Measurements from ENCODE around the gene KRTAP10-4.

Gene KRTAP10-4

DNA sequence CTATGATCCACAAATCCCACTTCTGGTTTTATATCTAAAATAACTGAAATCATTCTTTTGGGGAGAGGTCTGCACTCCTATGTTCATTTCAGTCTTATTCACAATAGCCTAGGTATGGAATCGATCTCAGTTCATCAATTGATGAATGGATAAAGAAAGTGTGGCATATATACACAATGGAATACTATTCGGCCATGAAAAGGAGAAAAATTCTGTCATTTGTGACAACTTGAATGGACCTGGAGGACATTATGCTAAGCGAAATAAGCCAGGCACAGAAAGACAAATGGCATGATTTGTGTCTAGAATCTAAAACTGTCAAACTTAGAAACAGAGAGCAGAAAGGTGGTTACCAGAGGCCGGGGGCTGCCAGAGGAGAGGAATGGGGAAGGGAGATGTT, 33.0 kb downstream of the KRTAP10-4 start:
- TF ChIP-seq TAF1 (IDR thresholded peaks at IDR 0.05; ENCODE audit: borderline replicate concordance, insufficient read depth, low read length): no peak
- TF ChIP-seq FOXP2 (optimal IDR thresholded peaks at IDR 0.05; ENCODE audit: borderline replicate concordance, extremely low read depth, extremely low read length, insufficient read depth): no peak
- TF ChIP-seq SIN3A (IDR thresholded peaks at IDR 0.05; ENCODE audit: borderline replicate concordance, insufficient read depth, low read length): no peak
- no peak for TF ChIP-seq POLR2AphosphoS5 (IDR thresholded peaks at IDR 0.05; ENCODE audit: low read depth, low read length)
- TF ChIP-seq, protein P1, sequence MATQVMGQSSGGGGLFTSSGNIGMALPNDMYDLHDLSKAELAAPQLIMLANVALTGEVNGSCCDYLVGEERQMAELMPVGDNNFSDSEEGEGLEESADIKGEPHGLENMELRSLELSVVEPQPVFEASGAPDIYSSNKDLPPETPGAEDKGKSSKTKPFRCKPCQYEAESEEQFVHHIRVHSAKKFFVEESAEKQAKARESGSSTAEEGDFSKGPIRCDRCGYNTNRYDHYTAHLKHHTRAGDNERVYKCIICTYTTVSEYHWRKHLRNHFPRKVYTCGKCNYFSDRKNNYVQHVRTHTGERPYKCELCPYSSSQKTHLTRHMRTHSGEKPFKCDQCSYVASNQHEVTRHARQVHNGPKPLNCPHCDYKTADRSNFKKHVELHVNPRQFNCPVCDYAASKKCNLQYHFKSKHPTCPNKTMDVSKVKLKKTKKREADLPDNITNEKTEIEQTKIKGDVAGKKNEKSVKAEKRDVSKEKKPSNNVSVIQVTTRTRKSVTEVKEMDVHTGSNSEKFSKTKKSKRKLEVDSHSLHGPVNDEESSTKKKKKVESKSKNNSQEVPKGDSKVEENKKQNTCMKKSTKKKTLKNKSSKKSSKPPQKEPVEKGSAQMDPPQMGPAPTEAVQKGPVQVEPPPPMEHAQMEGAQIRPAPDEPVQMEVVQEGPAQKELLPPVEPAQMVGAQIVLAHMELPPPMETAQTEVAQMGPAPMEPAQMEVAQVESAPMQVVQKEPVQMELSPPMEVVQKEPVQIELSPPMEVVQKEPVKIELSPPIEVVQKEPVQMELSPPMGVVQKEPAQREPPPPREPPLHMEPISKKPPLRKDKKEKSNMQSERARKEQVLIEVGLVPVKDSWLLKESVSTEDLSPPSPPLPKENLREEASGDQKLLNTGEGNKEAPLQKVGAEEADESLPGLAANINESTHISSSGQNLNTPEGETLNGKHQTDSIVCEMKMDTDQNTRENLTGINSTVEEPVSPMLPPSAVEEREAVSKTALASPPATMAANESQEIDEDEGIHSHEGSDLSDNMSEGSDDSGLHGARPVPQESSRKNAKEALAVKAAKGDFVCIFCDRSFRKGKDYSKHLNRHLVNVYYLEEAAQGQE (IDR thresholded peaks at IDR 0.05; ENCODE audit: insufficient read depth in 1 of 2, low read depth in 2 of 2, low read length in 2 of 2): no peak

DNA sequence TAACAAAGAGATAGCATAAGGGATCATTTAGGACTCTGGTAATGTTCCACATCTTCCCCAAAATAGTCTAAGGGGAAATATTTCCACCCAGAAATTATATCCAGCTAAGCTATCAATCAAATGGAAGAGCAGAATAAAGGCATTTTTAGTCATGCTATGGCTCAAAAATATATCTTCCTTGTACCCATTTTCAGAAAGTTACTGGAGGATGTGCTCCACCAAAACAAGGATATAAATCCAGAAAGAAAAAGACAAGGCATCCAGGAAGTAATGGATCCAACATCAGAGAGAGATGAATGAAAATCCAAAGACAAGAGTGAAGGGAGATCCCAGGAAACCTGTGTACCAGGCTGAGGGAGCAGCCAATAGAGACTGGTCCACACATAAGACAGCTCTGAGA, 35.7 kb downstream of the KRTAP10-4 start:
- TF ChIP-seq SIN3A (IDR thresholded peaks at IDR 0.05; ENCODE audit: borderline replicate concordance, insufficient read depth, low read length) (no peak), FOXP2 (optimal IDR thresholded peaks at IDR 0.05; ENCODE audit: borderline replicate concordance, extremely low read depth, extremely low read length, insufficient read depth) (no peak), TAF1 (IDR thresholded peaks at IDR 0.05; ENCODE audit: borderline replicate concordance, insufficient read depth, low read length) (no peak), POLR2AphosphoS5 (IDR thresholded peaks at IDR 0.05; ENCODE audit: low read depth, low read length) (no peak)
- TF ChIP-seq, protein P1 (IDR thresholded peaks at IDR 0.05; ENCODE audit: insufficient read depth in 1 of 2, low read depth in 2 of 2, low read length in 2 of 2): no peak

GRCh38 chr21:44611551-44611950, 38.0 kb downstream of the KRTAP10-4 start:
- TF ChIP-seq, protein P1 (IDR thresholded peaks at IDR 0.05; ENCODE audit: insufficient read depth in 1 of 2, low read depth in 2 of 2, low read length in 2 of 2): no peak
- TF ChIP-seq TAF1 (IDR thresholded peaks at IDR 0.05; ENCODE audit: borderline replicate concordance, insufficient read depth, low read length) (no peak), FOXP2 (optimal IDR thresholded peaks at IDR 0.05; ENCODE audit: borderline replicate concordance, extremely low read depth, extremely low read length, insufficient read depth) (no peak)

- no peak for TF ChIP-seq TAF1 (IDR thresholded peaks at IDR 0.05; ENCODE audit: borderline replicate concordance, insufficient read depth, low read length)
- TF ChIP-seq, protein P1 (IDR thresholded peaks at IDR 0.05; ENCODE audit: insufficient read depth in 1 of 2, low read depth in 2 of 2, low read length in 2 of 2): no peak
- no peak for TF ChIP-seq POLR2AphosphoS5 (IDR thresholded peaks at IDR 0.05; ENCODE audit: low read depth, low read length)
- TF ChIP-seq FOXP2 (optimal IDR thresholded peaks at IDR 0.05; ENCODE audit: borderline replicate concordance, extremely low read depth, extremely low read length, insufficient read depth): no peak
- no peak for TF ChIP-seq SIN3A (IDR thresholded peaks at IDR 0.05; ENCODE audit: borderline replicate concordance, insufficient read depth, low read length)
Measured at GRCh38 chr21:44612029-44612486, 38.5 kb downstream of the KRTAP10-4 start, which contains the start of gene KRTAP10-8. Gene KRTAP10-8, plus strand, starts transcription at chr21:44612079. Its CDS starts 22 bp downstream, at chr21:44612101.
